ENCODE measurements around the gene THOP1. TPM values are rescaled to one million over a fixed set of nuclear protein-coding genes. Genes with fewer than 3 reads are reported as not detected.

Gene THOP1
- total RNA-seq, 1 experiment from 2014 or later: 85.8 TPM

DNA sequence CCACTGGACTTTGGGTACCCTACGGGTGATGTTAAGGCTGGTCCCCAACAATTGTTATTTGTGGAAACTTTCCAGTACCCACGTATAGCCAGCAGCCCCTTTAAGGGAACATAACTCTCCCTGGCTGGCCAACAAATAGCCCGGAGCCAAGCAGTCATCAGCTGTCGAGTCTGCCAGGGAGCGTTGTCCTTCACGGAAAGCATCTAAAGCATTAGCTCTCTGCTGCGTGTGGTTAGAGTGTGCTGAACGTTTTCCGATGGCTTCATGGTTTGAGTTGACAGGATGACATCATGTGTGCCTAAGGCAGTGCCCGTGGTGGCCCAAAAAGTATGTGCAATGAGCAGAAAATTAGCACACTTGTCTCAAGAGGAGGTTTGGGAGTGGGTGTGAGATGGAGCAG is 78.5 kb downstream of the THOP1 start:
- ChIA-PET POLR2A (ENCODE audit: unreplicated experiment) (no interaction called here), CTCF (no interaction called here)
- no peaks in the 10 kb centered on the region for H3K79me2 ChIP-seq (ENCODE audit: low read depth)
- H3K36me3 ChIP-seq (ENCODE audit: low read depth): no peaks in the 10 kb centered on the region
- no TSS peak for BruUV-seq (replicated peaks)
- H4K20me1 ChIP-seq (ENCODE audit: insufficient read depth): no peaks in the 10 kb centered on the region
- no peaks in the 10 kb centered on the region for H3F3A ChIP-seq (ENCODE audit: insufficient read depth, low read depth)
- no peak overlapping the region for H3K4me3 ChIP-seq
- no peaks in the 10 kb centered on the region for H3K9me3 ChIP-seq (ENCODE audit: insufficient read depth, low read depth)
- no peak for DNase-seq
- intact Hi-C loops (cut with micrococcal nuclease; ENCODE audit: unreplicated experiment): no loop called here
- H3K27ac ChIP-seq: no peak overlapping the region
- no peaks in the 10 kb centered on the region; the same call in 1 of the 2 replicates for H3K27me3 ChIP-seq (ENCODE audit: insufficient read depth, low read depth)
- H2AFZ ChIP-seq: no peak overlapping the region
- no peaks in the 10 kb centered on the region for H3K4me1 ChIP-seq (replicated peaks; ENCODE audit: insufficient read depth)
- H3K4me2 ChIP-seq: no peak overlapping the region
- no peak for TF ChIP-seq EZH2 (IDR thresholded peaks at IDR 0.05; ENCODE audit: low read depth)
- TF ChIP-seq, protein P1, sequence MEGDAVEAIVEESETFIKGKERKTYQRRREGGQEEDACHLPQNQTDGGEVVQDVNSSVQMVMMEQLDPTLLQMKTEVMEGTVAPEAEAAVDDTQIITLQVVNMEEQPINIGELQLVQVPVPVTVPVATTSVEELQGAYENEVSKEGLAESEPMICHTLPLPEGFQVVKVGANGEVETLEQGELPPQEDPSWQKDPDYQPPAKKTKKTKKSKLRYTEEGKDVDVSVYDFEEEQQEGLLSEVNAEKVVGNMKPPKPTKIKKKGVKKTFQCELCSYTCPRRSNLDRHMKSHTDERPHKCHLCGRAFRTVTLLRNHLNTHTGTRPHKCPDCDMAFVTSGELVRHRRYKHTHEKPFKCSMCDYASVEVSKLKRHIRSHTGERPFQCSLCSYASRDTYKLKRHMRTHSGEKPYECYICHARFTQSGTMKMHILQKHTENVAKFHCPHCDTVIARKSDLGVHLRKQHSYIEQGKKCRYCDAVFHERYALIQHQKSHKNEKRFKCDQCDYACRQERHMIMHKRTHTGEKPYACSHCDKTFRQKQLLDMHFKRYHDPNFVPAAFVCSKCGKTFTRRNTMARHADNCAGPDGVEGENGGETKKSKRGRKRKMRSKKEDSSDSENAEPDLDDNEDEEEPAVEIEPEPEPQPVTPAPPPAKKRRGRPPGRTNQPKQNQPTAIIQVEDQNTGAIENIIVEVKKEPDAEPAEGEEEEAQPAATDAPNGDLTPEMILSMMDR (conservative IDR thresholded peaks at IDR 0.05): no peak
- H3K9me2 ChIP-seq (ENCODE audit: insufficient read depth): no peaks in the 10 kb centered on the region

Other genes with a start within 250 kb of the THOP1 start
- gene GNG7, start 82.8 kb upstream of the THOP1 start, total RNA-seq (2021): 2.8 and 3.0 TPM in 2 replicates
- 0.57 and 1.0 TPM in 2 replicates for gene DIRAS1, start 64.1 kb upstream of the THOP1 start, total RNA-seq (2021)
- 21.6 and 25.3 TPM in 2 replicates for gene SLC39A3, start 45.5 kb upstream of the THOP1 start, total RNA-seq (2021)
- gene SGTA, start 2.2 kb upstream of the THOP1 start, total RNA-seq (2021): 35.1 and 40.7 TPM in 2 replicates
- gene ZNF554, start 34.4 kb downstream of the THOP1 start, total RNA-seq (2021): 3.3 and 5.6 TPM in 2 replicates
- 1.2 and 2.2 TPM in 2 replicates for gene ZNF555, start 56.0 kb downstream of the THOP1 start, total RNA-seq (2021)
- gene ZNF556, start 81.8 kb downstream of the THOP1 start, total RNA-seq (2021): not detected in 2 replicates
- 2.6 TPM in 2 replicates for gene ZNF57, start 115.4 kb downstream of the THOP1 start, total RNA-seq (2021)
- 2.1 and 2.5 TPM in 2 replicates for gene ZNF77, start 159.5 kb downstream of the THOP1 start, total RNA-seq (2021)
- 0.90 and 1.1 TPM in 2 replicates for gene TLE6, start 192.1 kb downstream of the THOP1 start, total RNA-seq (2021)
- 13.7 and 21.8 TPM in 2 replicates for gene TLE2, start 243.8 kb downstream of the THOP1 start, total RNA-seq (2021)

Data from PC-9 (cell line).